Heart left ventricle (tissue), 13 donors: ENCODE data around the gene B4GALT1.

ENCODE experiments used
- POLR2A ChIP-seq, 2 donors: fragments of 450-650 bp; IDR thresholded peaks; one replicate each; pipeline ENCODE4 v1.6.1; 2017; ENCODE audit warnings: antibody characterized with exemption in 2 of 2, mild to moderate bottlenecking in 2 of 2, moderate library complexity in 2 of 2
- TF ChIP-seq, protein P1 (sequence below), 12 donors: fragments of 200-600 bp; sonication (generic) in 4 of 12; IDR thresholded peaks; one replicate each; pipeline versions ENCODE4 v1.5.0 to v1.8.0; 2018 to 2022; ENCODE audit warnings: antibody characterized with exemption in 12 of 12, mild to moderate bottlenecking in 5 of 12
- donor health status: ischemic (EF 13 %, LVEDD 7.1; RV severe dilation, severe dysfunction).
- donor health status: DM: no; HTN: yes; CAD: no.
- donor health status: DM: no; HTN: no; CAD: no.
- donor health status: ischemic (EF 25% LVEDD 6.9; RV normal size, moderate dysfunction).
- donor health status: ischemic (EF 25% LVEDD 5.7; RV mildly dilated, moderate dysfunction).
- donor health status: ischemic (EF 35%, LVEDD 5.7; RV mildly dilated, moderate dysfunction).
- donor health status: nonischemic (EF 11% LVEDD 7.7; RV severe dilation, severe dysfunction).
- donor health status: DM: yes; HTN: yes; CAD: no.
- donor health status: PGD.
- donor health status: ischemic (EF 29% LVEDD 5.4; RV normal size, mild dysfunction).
- donor health status: nonischemic (EF 23%, LVEDD 6.1; RV moderate dilation, normal function).

DNA sequence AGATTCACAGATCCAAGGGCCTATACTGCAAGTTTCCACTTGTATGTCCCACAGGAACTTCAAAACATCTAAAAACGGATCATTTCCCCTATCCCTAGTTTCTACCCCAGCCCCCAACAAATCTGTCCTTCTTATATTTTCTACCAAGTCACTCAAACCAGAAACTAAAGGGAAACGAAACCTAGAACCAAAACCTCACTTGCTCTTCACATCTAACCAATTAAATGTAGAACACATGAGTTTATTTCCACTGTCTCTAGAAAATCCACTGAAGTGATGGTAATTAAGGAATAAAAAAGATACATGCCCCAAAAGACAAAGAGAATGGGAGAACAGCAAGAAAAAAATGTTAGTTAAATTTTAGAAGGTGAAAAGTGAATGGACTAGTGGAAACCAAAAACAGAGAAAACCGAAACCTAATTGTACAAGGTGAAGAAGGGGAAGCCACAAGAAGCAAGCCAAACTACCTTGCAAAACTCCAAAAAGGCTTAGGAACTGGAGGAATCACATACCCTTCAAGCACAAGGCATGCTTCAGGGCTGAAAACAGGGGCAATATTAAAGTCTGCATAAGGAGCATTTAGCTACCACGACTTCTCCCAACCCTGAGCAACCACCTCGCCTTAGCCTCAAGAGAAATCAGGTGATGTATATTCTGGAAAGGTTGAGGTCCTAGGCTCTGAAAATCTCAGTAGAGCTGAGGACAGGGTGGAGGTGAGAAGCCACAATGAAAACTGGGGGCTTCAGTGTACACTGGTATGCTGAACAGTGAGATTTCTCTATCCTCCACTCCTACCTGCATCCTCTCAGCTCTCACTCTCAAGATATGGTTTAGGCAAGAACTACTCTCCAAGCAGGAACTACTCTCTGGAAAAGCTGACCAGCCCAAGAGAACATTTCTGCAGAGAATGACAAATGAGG, 101.7 kb downstream of the B4GALT1 start:
- TF ChIP-seq, protein P1, sequence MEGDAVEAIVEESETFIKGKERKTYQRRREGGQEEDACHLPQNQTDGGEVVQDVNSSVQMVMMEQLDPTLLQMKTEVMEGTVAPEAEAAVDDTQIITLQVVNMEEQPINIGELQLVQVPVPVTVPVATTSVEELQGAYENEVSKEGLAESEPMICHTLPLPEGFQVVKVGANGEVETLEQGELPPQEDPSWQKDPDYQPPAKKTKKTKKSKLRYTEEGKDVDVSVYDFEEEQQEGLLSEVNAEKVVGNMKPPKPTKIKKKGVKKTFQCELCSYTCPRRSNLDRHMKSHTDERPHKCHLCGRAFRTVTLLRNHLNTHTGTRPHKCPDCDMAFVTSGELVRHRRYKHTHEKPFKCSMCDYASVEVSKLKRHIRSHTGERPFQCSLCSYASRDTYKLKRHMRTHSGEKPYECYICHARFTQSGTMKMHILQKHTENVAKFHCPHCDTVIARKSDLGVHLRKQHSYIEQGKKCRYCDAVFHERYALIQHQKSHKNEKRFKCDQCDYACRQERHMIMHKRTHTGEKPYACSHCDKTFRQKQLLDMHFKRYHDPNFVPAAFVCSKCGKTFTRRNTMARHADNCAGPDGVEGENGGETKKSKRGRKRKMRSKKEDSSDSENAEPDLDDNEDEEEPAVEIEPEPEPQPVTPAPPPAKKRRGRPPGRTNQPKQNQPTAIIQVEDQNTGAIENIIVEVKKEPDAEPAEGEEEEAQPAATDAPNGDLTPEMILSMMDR (IDR thresholded peaks at IDR 0.05) = no peak
- no peak for TF ChIP-seq POLR2A (IDR thresholded peaks at IDR 0.05)
